GM21619 (cell line): ENCODE results near the gene ELSPBP1.
"Not testable (repeated sequence)": the region's sequence is repeated elsewhere in the genome, so short reads cannot be mapped to it uniquely, and the experiment has no call there.

Experiments used
- ATAC-seq: cut with Tn5 transposase; IDR thresholded peaks from one replicate; pipeline ENCODE4 v1.9.1; 2021; ENCODE audit not compliant: unreplicated experiment

Gene ELSPBP1

DNA sequence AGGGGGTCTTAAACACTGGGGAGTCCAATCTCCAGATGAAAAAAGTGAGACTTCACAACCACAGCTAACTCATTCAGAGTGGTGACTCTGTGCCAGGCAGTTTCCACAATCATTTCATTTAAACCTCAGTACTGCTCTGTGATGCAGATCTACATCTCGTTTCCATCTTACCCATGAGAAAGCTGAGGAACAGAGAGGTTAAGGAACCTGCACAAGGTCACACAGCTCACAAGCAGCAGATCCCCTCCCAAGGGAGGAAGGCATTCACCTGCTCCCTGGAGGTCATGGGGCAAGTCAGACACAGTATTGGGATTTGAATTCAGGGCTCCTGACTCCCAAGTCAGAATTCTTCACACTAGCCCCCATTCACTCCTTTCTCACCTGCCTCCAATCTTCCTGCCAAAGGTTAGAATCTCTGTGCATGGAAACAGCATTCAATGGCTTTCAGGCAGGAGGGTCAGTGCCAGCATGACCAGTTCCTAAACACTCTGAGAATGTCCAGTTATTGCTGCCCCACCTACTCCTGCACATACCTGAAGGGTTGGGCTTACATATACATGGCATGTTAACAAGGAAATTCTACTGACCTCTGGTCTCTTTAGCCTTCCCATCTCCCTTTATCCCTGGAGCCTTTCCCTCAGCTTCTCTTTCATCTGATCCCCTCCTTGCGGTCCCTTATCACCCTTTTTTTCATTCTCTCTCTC, 47.6 kb downstream of the ELSPBP1 start:
- no peak for ATAC-seq

GRCh38 chr19:48043675-48044258, 49.3 kb downstream of the ELSPBP1 start, which contains the start of gene CABP5:
TSS of gene CABP5 (minus strand) at chr19:48044079. CDS start at chr19:48043922, 157 bp downstream.
- no peak for ATAC-seq

GRCh38 chr19:48044561-48044960, 50.1 kb downstream of the ELSPBP1 start:
- ATAC-seq = no peak

DNA sequence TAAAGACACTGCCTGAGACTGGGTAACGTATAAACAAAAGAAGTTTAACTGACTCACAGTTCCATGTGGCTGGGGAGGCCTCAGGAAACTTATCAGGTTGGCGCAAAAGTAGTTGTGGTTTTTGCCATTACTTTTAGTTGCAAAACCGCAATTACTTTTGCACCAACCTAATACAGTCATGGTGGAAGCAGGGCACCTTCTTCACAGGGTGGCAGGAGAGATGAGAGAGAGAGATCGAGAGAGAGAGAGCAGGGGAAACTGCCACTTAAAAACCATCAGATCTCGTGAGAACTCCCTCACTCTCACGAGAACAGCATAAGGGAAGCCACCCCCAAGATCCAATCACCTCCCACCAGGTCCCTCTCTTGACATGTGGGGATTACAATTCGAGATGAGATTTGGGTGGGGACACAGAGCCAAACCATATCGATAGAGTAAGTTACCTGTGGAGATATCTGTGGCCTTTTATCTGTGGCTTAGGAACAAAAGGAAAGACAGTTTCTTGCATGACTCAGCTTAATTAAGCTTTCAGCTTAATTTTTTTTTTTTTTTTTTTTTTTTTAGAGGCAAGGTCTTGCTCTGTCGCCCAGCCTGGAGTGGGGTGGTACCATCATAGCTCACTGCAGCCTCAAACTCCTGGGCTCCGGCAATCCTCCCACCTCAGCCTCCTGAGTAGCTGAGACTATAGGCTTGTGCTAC, 57.1 kb downstream of the ELSPBP1 start:
- no peak for ATAC-seq

- ATAC-seq = no peak
Observed at GRCh38 chr19:48053076-48053475, 58.6 kb downstream of the ELSPBP1 start.

GRCh38 chr19:48053856-48054255, 59.4 kb downstream of the ELSPBP1 start:
- ATAC-seq = no peak

GRCh38 chr19:48059331-48059730, 64.9 kb downstream of the ELSPBP1 start:
- no peak for ATAC-seq

DNA sequence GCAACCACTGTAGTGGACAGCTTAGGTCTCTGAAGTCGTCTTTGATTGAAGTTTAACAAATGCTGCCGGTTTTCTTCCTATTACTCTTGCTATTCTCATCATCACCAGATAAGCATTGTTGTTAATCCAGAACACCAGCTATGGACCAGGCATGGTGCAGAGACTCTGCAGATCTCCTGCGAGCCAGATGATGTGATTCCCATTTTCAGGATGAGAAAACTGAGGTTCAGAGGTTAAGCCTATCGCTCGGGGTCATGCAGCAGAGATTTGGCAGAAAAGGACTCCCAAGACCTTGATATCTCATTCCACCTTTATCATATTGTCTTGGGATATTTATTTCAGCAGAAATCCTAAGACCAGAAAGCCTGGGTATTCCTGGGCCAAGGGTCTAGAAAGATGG, 65.9 kb downstream of the ELSPBP1 start:
- ATAC-seq = no peak

DNA sequence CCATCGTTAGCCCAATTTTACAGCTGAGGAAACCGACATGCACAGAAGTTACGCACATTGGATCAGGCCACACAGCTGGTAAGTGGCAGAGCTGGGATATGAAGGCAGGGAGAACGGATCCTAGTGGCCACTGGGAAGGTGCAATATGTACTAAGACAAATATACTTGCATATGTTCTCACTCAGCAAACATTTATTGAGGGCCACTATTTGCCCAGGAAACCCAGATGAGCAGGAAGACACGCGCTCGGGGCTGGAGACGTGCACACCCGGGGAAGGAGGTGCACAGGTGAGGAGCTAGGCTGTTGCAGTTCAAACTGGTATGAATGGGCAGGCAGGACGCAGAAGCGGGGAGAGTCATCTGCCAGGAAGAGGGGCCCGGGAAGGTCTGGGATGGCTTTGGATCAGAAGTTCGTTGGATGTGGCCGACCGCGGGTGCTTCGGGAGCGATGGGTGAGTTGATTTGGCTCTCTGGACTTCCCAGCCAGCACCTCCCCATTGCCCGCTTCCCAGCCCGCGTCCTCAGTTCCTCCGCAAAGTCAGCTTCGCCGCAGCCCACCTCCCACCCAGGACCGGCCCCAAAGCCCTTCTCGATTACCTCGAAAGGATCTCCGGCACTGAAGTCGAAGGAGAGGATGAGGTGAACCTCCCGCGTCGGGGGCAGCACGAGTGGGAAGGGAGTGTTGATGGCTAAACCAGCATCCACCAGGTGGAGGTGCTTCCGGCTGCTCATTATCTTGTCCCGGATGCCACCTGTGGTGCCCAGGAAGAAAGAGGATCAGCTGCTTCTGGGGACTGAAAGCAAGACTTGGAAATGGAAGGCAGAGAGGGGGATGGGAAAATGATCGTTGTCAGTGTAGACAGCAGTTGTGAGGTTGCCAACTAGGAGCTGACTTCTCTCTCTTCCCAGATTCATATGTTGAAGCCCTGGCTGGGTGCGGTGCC, 67.2 kb downstream of the ELSPBP1 start:
- no peak for ATAC-seq

- no peak for ATAC-seq
Observed at GRCh38 chr19:48064509-48064908, 70.1 kb downstream of the ELSPBP1 start.

DNA sequence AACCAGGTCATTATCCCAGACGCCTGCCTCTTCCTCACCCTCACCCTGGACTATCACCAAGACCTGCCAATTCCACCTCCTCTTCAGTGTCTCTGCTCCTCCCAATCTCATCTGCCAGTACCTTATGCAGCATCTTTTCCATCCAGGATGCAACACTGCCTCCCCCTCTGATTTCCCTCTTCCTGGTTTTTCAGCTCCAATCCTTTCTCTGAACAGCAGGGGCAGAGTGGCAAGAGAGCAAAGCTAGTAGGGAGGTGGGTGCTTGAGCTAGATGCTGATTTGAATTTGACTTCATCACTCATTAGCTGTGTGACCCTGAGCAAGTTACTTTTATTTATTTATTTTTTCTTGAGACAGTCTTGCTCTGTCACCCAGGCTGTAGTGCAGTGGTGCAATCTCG, 75.0 kb downstream of the ELSPBP1 start:
- ATAC-seq = no peak

- ATAC-seq = not testable (repeated sequence)
Observed at GRCh38 chr19:48070177-48070769, 75.8 kb downstream of the ELSPBP1 start.
